Adrenal gland (tissue), 12 donors: ENCODE results near the gene PHETA1. TPM values are rescaled to one million over a fixed set of nuclear protein-coding genes. Genes with fewer than 3 reads are reported as not detected.

Experiments used
- DNase-seq, 7 donors: peaks; one replicate each; pipeline ENCODE4 v3.0.0-alpha.2; 2019 to 2020
- H3K27ac ChIP-seq, 5 donors: fragments of 200-600 bp; sonication (generic) in 4 of 5; 1 replicate in 3 of 5; 2 replicates in 2 of 5; pipeline versions ENCODE4 v1.5.1 to v1.8.0; 2016 to 2020; ENCODE audit warnings: mild to moderate bottlenecking in 1 of 5
- H3K27me3 ChIP-seq: fragments of 200-600 bp; 2 replicates; pipeline ENCODE4 v1.8.0; 2021
- H3K36me3 ChIP-seq, 2 donors: fragments of 200-600 bp; replicated peaks in 1 of 2; 1 replicate in 1 of 2; 2 replicates in 1 of 2; pipeline versions ENCODE4 v1.5.1 to v1.8.0; 2018 to 2022
- H3K4me1 ChIP-seq, 2 donors: fragments of 200-600 bp; replicated peaks in 1 of 2; 1 replicate in 1 of 2; 2 replicates in 1 of 2; pipeline versions ENCODE4 v1.5.1 to v1.8.0; 2018 to 2021
- H3K4me3 ChIP-seq, 4 donors: fragments of 200-600 bp; sonication (generic) in 3 of 4; one replicate each; pipeline ENCODE4 v1.5.1; 2016 to 2018
- H3K9me3 ChIP-seq, 3 donors: fragments of 200-600 bp; sonication (generic) in 1 of 3; replicated peaks in 1 of 3; 1 replicate in 2 of 3; 2 replicates in 1 of 3; pipeline versions ENCODE4 v1.5.1 to v1.8.0; 2016 to 2021
- CTCF ChIP-seq, 6 experiments: fragments of 450-650 bp in 4 of 6; fragments of 200-600 bp in 2 of 6; sonication (generic) in 1 of 6; IDR thresholded peaks; 1 replicate in 5 of 6; 2 replicates in 1 of 6; pipeline versions ENCODE4 v1.5.1 to v1.8.0; 2016 to 2021; ENCODE audit warnings: antibody characterized with exemption in 6 of 6, mild to moderate bottlenecking in 2 of 6, moderate library complexity in 1 of 6
- POLR2A ChIP-seq, 2 donors: fragments of 450-650 bp; IDR thresholded peaks; one replicate each; pipeline ENCODE4 v1.6.1; 2017; ENCODE audit warnings: antibody characterized with exemption in 2 of 2, mild to moderate bottlenecking in 2 of 2, moderate library complexity in 1 of 2
- WGBS, 4 donors: extraction: QIAGEN DNeasy Blood & Tissue Kit in 2 of 4; methylation state at CpG; one replicate each; pipeline versions ENCODE4 v1.1.5 to v1.1.7; 2013 to 2017; 5-methylcytosine and 5-hydroxymethylcytosine counted together
- intact Hi-C, 2 donors: fragments of 100-400 bp; cut with DNase I; formaldehyde crosslinking; loops; one replicate each; pipeline versions ENCODE4 v1.14.1 to v1.15.0; 2022 to 2023
- polyA plus RNA-seq, 3 donors: library from polyadenylated mRNA; stranded (reverse); fragments of 200-250 nt in 2 of 3; fragments of 350-450 nt in 1 of 3; fragmentation: Illumina TruSeq in 1 of 3; extraction: RNeasy Lipid Tissue Mini Kit (QIAGEN cat#74804) in 1 of 3; gene quantifications; one replicate each; pipeline ENCODE4 v1.2.3, GENCODE V29; 2013 to 2014
- total RNA-seq, 9 donors: library from RNA; depleted of rRNA in 4 of 9; stranded (reverse); fragments of >200 nt in 4 of 9; fragments of 120-200 nt in 1 of 9; fragmentation: NEBNext Ultra II Directional in 1 of 9; extraction: Animal tissue kit (Norgen Biotek cat#: 25700) in 1 of 9; gene quantifications; one replicate each; pipeline versions ENCODE4 v1.1.0 to v1.2.4, GENCODE V29; 2013 to 2023
- donor health status: healthy with polysubstance abuse.
- donor health status: Bipolar disorder and iron deficiency.
- donor health status: DM: yes; HTN: yes; CAD: no.
- donor health status: DM: no; HTN: no; CAD: no.
- donor health status: DM: no; HTN: no; CAD: no.
- donor health status: DM: yes; HTN: yes; CAD: no.

The PHETA1 gene
- total and polyA plus RNA-seq, 12 donors, result 3.6 to 37.4 (median 20.1) TPM

DNA sequence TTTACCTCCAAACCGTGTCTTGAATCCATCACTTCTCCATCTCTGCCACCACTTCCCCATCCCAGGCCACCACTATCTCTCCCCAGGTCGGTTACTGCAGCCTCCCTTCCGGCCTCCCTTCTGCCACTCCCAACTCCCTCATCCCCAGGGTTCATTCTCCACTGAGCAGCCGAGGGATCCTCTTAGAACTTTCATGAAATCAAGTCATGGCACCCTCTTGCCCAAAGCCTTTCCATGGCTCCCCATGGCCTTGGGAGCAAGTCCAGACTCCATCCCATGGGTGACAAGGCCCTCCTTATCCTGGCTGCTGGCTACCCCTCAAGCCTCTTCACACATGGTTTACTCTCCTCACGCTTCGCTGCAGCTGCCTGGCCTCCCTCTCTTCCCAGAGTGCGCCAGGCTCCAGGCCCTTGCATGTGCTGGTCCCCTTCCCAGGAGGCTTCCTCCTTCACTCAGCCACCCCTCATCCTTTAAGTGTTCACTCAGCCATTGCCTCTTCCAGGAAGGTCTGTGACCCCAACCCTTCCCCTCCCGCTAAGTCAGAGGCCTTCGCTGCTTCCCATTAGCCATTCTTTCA, 18.9 kb upstream of the PHETA1 start:
- no peaks in the 10 kb centered on the region for H3K4me1 ChIP-seq
- H3K4me3 ChIP-seq, result no peak overlapping the region
- H3K27ac ChIP-seq, result no peak overlapping the region
- no peak for TF ChIP-seq POLR2A (IDR thresholded peaks at IDR 0.05)
- no peak for TF ChIP-seq CTCF (IDR thresholded peaks at IDR 0.05)
- H3K9me3 ChIP-seq, result no peaks in the 10 kb centered on the region
- H3K27me3 ChIP-seq, result no peaks in the 10 kb centered on the region
- no peak for DNase-seq
- intact Hi-C loops, result no loop called here
- H3K36me3 ChIP-seq, result no peaks in the 10 kb centered on the region
- WGBS, 4 donors, result 85 to 90% (median 88%) methylated on average over 9 of the region's 9 CpGs

DNA sequence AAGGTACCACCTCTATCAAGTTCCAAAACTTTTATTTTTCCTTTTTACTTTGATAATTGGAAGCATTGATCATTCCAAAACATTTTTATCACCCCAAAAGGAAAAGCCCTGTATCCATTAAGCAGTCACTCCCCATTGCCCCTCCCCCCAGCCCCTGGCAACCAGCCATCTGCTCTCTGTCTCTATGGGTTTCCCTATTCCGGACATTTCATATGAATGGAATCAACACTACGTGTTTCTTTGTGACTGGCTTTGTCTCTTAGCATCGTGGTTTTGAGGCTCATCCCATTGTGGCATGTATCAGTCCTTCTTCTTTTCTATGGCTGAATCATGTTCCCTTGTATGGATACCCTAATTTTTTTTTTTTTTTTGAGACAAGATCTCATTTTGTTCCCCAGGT, 18.0 kb upstream of the PHETA1 start:
- intact Hi-C loops, result no loop called here
- H3K27me3 ChIP-seq, result no peaks in the 10 kb centered on the region
- no peaks in the 10 kb centered on the region for H3K9me3 ChIP-seq
- no peaks in the 10 kb centered on the region for H3K4me1 ChIP-seq
- H3K36me3 ChIP-seq, result no peaks in the 10 kb centered on the region
- H3K4me3 ChIP-seq, result no peak overlapping the region
- WGBS, 4 donors, result 22 to 32% (median 27%) methylated on average over 3 of the region's 3 CpGs
- DNase-seq, result no peak
- TF ChIP-seq POLR2A (IDR thresholded peaks at IDR 0.05) (no peak), CTCF (IDR thresholded peaks at IDR 0.05) (no peak)
- no peak overlapping the region for H3K27ac ChIP-seq

DNA sequence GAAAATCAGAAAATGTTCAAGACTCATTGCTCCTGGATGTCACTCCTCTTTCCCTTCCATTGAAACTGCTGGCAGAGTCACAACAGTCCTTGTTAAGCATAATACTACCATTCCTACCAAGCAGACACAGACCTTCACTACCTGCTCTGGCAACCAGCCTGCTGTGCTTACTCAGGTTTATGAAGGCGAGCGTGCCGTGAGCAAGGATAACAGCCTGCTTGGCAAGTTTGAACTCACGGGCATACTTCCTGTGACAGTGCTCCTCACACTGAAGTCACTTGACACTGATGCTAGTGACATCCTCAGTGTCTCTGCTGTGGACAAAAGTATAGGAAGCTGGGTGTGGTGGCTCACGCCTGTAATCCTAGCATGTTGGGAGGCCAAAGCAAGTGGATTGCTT, 15.7 kb upstream of the PHETA1 start:
- intact Hi-C loops, result no loop called here
- no peak overlapping the region for H3K4me3 ChIP-seq
- no peak for DNase-seq
- H3K36me3 ChIP-seq, result no peaks in the 10 kb centered on the region
- no peak for TF ChIP-seq CTCF (IDR thresholded peaks at IDR 0.05)
- TF ChIP-seq POLR2A (IDR thresholded peaks at IDR 0.05), result no peak
- no peaks in the 10 kb centered on the region for H3K27me3 ChIP-seq
- no peak overlapping the region for H3K27ac ChIP-seq
- H3K9me3 ChIP-seq, result no peaks in the 10 kb centered on the region
- WGBS, 4 donors, result 64 to 86% (median 84%) methylated on average over 5 of the region's 5 CpGs
- no peaks in the 10 kb centered on the region for H3K4me1 ChIP-seq

- Histone ChIP-seq H3K4me3 (no peak overlapping the region), H3K36me3 (no peaks in the 10 kb centered on the region), H3K27ac (no peak overlapping the region), H3K4me1 (no peaks in the 10 kb centered on the region), H3K9me3 (no peaks in the 10 kb centered on the region), H3K27me3 (no peaks in the 10 kb centered on the region)
- no peak for TF ChIP-seq POLR2A (IDR thresholded peaks at IDR 0.05)
- no peak for TF ChIP-seq CTCF (IDR thresholded peaks at IDR 0.05)
- 85 to 95% (median 90%) methylated on average over 6 of the region's 6 CpGs for WGBS, 4 donors
- intact Hi-C loops, result no loop called here
- no peak for DNase-seq
These were observed 11.2 kb upstream of the PHETA1 start for GRCh38 chr12:111379942-111380554.
